ENCODE results near the gene FRMPD4. TPM values are rescaled to one million over a fixed set of nuclear protein-coding genes. Genes with fewer than 3 reads are reported as not detected.

Gene FRMPD4
- total RNA-seq, 1 donor from 2014 or later: 0.79 TPM

GRCh38 chrX:12648995-12649394, 510.7 kb downstream of the FRMPD4 start:
- Histone ChIP-seq H3K27me3 (ENCODE audit: control insufficient read depth, insufficient read depth, low read length) (no peaks in the 10 kb centered on the region), H3K36me3 (ENCODE audit: control insufficient read depth, insufficient read depth, low read length) (no peaks in the 10 kb centered on the region), H3K4me3 (ENCODE audit: low read depth, low read length) (no peak overlapping the region)
- FAIRE-seq (no peak), DNase-seq (ENCODE audit: low read depth) (no peak)
- TF ChIP-seq CTCF (IDR thresholded peaks at IDR 0.05; ENCODE audit: insufficient read depth, low read length, severe bottlenecking): no peak

GRCh38 chrX:12657433-12657832, 519.2 kb downstream of the FRMPD4 start:
- H3K4me3 ChIP-seq (ENCODE audit: low read depth, low read length): no peak overlapping the region
- no peak for FAIRE-seq

DNA sequence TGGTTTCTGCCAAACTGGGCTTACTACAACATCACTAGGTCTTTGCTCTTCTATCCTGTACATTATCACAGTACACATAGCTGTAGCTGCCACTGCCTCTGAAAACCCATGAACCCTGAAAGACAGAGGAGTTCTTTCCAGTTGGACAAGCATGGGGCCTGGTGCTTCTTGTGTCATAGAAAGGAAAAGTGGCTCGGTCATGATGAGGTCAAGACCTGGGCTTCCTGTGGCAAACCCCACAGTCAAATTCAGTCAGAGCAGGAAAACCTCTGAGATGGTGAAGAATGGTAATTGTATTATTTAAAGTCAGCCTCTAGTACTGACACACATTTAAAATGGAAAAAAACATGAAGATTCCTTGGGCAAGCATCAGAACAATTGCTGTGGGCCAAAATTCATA, 519.6 kb downstream of the FRMPD4 start:
- Histone ChIP-seq H3K36me3 (ENCODE audit: control insufficient read depth, insufficient read depth, low read length) (no peaks in the 10 kb centered on the region), H3K4me3 (ENCODE audit: low read depth, low read length) (no peak overlapping the region), H3K27me3 (ENCODE audit: control insufficient read depth, insufficient read depth, low read length) (no peaks in the 10 kb centered on the region)
- no peak for FAIRE-seq
- TF ChIP-seq CTCF (IDR thresholded peaks at IDR 0.05; ENCODE audit: insufficient read depth, low read length, severe bottlenecking): no peak
- DNase-seq (ENCODE audit: low read depth): no peak

More at GRCh38 chrX:12657433-12657832, 519.2 kb downstream of the FRMPD4 start:
- Histone ChIP-seq H3K36me3 (ENCODE audit: control insufficient read depth, insufficient read depth, low read length) (no peaks in the 10 kb centered on the region), H3K27me3 (ENCODE audit: control insufficient read depth, insufficient read depth, low read length) (no peaks in the 10 kb centered on the region)
- no peak for DNase-seq (ENCODE audit: low read depth)
- no peak for TF ChIP-seq CTCF (IDR thresholded peaks at IDR 0.05; ENCODE audit: insufficient read depth, low read length, severe bottlenecking)

- no peaks in the 10 kb centered on the region for H3K27me3 ChIP-seq (ENCODE audit: control insufficient read depth, insufficient read depth, low read length)
- DNase-seq (ENCODE audit: low read depth) (no peak), FAIRE-seq (no peak)
- H3K4me3 ChIP-seq (ENCODE audit: low read depth, low read length): no peak overlapping the region
- no peak for TF ChIP-seq CTCF (IDR thresholded peaks at IDR 0.05; ENCODE audit: insufficient read depth, low read length, severe bottlenecking)
- H3K36me3 ChIP-seq (ENCODE audit: control insufficient read depth, insufficient read depth, low read length): no peaks in the 10 kb centered on the region
These were observed 523.2 kb downstream of the FRMPD4 start for GRCh38 chrX:12661464-12661863.

GRCh38 chrX:12672367-12673106, 534.3 kb downstream of the FRMPD4 start:
- DNase-seq (ENCODE audit: low read depth): peak; percentile 66
- no peak for FAIRE-seq
- TF ChIP-seq CTCF (IDR thresholded peaks at IDR 0.05; ENCODE audit: insufficient read depth, low read length, severe bottlenecking): no peak
- H3K27me3 ChIP-seq (ENCODE audit: control insufficient read depth, insufficient read depth, low read length): no peaks in the 10 kb centered on the region
- no peaks in the 10 kb centered on the region for H3K36me3 ChIP-seq (ENCODE audit: control insufficient read depth, insufficient read depth, low read length)
- no peak overlapping the region for H3K4me3 ChIP-seq (ENCODE audit: low read depth, low read length)

GRCh38 chrX:12673487-12673886, 535.2 kb downstream of the FRMPD4 start:
- no peak for TF ChIP-seq CTCF (IDR thresholded peaks at IDR 0.05; ENCODE audit: insufficient read depth, low read length, severe bottlenecking)
- Histone ChIP-seq H3K27me3 (ENCODE audit: control insufficient read depth, insufficient read depth, low read length) (no peaks in the 10 kb centered on the region), H3K36me3 (ENCODE audit: control insufficient read depth, insufficient read depth, low read length) (no peaks in the 10 kb centered on the region), H3K4me3 (ENCODE audit: low read depth, low read length) (no peak overlapping the region)
- FAIRE-seq (peak; percentile 96), DNase-seq (ENCODE audit: low read depth) (no peak)

Measured in bronchial epithelial cell (primary cell).